Neuronal stem cell (in vitro differentiated cells): ENCODE data around the gene GOSR1.
"Not testable (repeated sequence)": the region's sequence is repeated elsewhere in the genome, so short reads cannot be mapped to it uniquely, and the experiment has no call there.

Experiments used
- DNase-seq: peaks from one replicate; pipeline ENCODE4 v3.0.0-alpha.2; 2013; ENCODE audit warnings: low spot score
- H2AFZ ChIP-seq: one replicate; pipeline ENCODE4 v1.6.1; 2013; ENCODE audit warnings: mild to moderate bottlenecking, low read length, inconsistent platforms
- H2AK5ac ChIP-seq: 2 replicates; pipeline ENCODE4 v1.6.1; 2013; ENCODE audit warnings: low read depth, mild to moderate bottlenecking, inconsistent platforms, low read length, moderate library complexity, mixed read lengths
- H2BK120ac ChIP-seq: 2 replicates; pipeline ENCODE4 v1.6.1; 2013; ENCODE audit warnings: low read depth, mild to moderate bottlenecking, inconsistent platforms, low read length, moderate library complexity, mixed read lengths
- H2BK12ac ChIP-seq: one replicate; pipeline ENCODE4 v1.6.1; 2013; ENCODE audit warnings: low read length, inconsistent platforms
- H2BK15ac ChIP-seq: 2 replicates; pipeline ENCODE4 v1.6.1; 2013; ENCODE audit warnings: mild to moderate bottlenecking, low read length, inconsistent platforms, mixed read lengths
- H2BK5ac ChIP-seq: one replicate; pipeline ENCODE4 v1.6.1; 2013; ENCODE audit warnings: inconsistent platforms, mild to moderate bottlenecking, low read length, moderate library complexity
- H3K14ac ChIP-seq: one replicate; pipeline ENCODE4 v1.6.1; 2013; ENCODE audit warnings: low read length, inconsistent platforms
- H3K18ac ChIP-seq: 2 replicates; pipeline ENCODE4 v1.6.1; 2013; ENCODE audit warnings: low read length, inconsistent platforms
- H3K23ac ChIP-seq: 2 replicates; pipeline ENCODE4 v1.6.1; 2013; ENCODE audit warnings: low read depth, mild to moderate bottlenecking, mixed read lengths, low read length, inconsistent platforms; ENCODE audit not compliant: poor library complexity
- H3K27ac ChIP-seq: replicated peaks from 3 replicates; pipeline ENCODE4 v1.5.1; 2013; ENCODE audit warnings: low read length, inconsistent platforms
- H3K27me3 ChIP-seq, 3 experiments: 2 replicates each; pipeline ENCODE4 v1.6.1; 2013; ENCODE audit warnings: low read length in 3 of 3, mild to moderate bottlenecking in 2 of 3, inconsistent platforms in 1 of 3, low read depth in 1 of 3, mixed read lengths in 1 of 3, moderate library complexity in 1 of 3; ENCODE audit not compliant: control insufficient read depth in 3 of 3, insufficient read depth in 3 of 3
- H3K36me3 ChIP-seq, 2 donors: replicated peaks in 1 of 2; 2 replicates each; pipeline ENCODE4 v1.6.1; 2013; ENCODE audit warnings: low read length in 2 of 2; ENCODE audit not compliant: control insufficient read depth in 2 of 2, insufficient read depth in 2 of 2
- H3K4ac ChIP-seq: 2 replicates; pipeline ENCODE4 v1.6.1; 2013; ENCODE audit warnings: inconsistent platforms, mild to moderate bottlenecking, low read length, moderate library complexity
- H3K4me1 ChIP-seq, 2 donors: 1 replicate in 1 of 2; 2 replicates in 1 of 2; pipeline ENCODE4 v1.6.1; 2013; ENCODE audit warnings: low read length in 2 of 2, low read depth in 1 of 2; ENCODE audit not compliant: control insufficient read depth in 2 of 2, insufficient read depth in 1 of 2
- H3K4me2 ChIP-seq: one replicate; pipeline ENCODE4 v1.6.1; 2013; ENCODE audit warnings: mild to moderate bottlenecking, low read length, inconsistent platforms; ENCODE audit not compliant: insufficient read depth, poor library complexity, severe bottlenecking
- H3K4me3 ChIP-seq, 2 donors: 2 replicates each; pipeline ENCODE4 v1.5.1; 2013; ENCODE audit warnings: low read length in 2 of 2, mild to moderate bottlenecking in 2 of 2, inconsistent platforms in 1 of 2, moderate library complexity in 1 of 2
- H3K79me1 ChIP-seq: one replicate; pipeline ENCODE4 v1.6.1; 2013; ENCODE audit warnings: low read depth, mild to moderate bottlenecking, inconsistent platforms, low read length, moderate library complexity
- H3K9ac ChIP-seq: one replicate; pipeline ENCODE4 v1.6.1; 2013; ENCODE audit warnings: mild to moderate bottlenecking, low read depth, low read length, inconsistent platforms; ENCODE audit not compliant: poor library complexity
- H3K9me3 ChIP-seq, 2 donors: replicated peaks in 1 of 2; 2 replicates each; pipeline versions ENCODE3 to v1.6.1; 2013; ENCODE audit warnings: low read length in 2 of 2, mild to moderate bottlenecking in 2 of 2, inconsistent platforms in 1 of 2, low read depth in 1 of 2, mixed read lengths in 1 of 2, moderate library complexity in 1 of 2; ENCODE audit not compliant: control insufficient read depth in 2 of 2, insufficient read depth in 1 of 2
- H4K8ac ChIP-seq: one replicate; pipeline ENCODE4 v1.6.1; 2013; ENCODE audit warnings: low read depth, mild to moderate bottlenecking, inconsistent platforms, low read length, moderate library complexity
- H4K91ac ChIP-seq: one replicate; pipeline ENCODE4 v1.6.1; 2013; ENCODE audit warnings: low read length, low read depth, mild to moderate bottlenecking, inconsistent platforms; ENCODE audit not compliant: poor library complexity
- WGBS, 2 donors: extraction: QIAGEN DNeasy Blood & Tissue Kit; methylation state at CpG; one replicate each; pipeline ENCODE4 v1.1.7; 2013; ENCODE audit warnings: missing lambda C conversion rate in 2 of 2, mixed read lengths in 1 of 2; ENCODE audit not compliant: insufficient read length in 2 of 2, insufficient replicate concordance in 1 of 2; ENCODE audit errors: extremely low coverage in 2 of 2; 5-methylcytosine and 5-hydroxymethylcytosine counted together

Gene GOSR1

DNA sequence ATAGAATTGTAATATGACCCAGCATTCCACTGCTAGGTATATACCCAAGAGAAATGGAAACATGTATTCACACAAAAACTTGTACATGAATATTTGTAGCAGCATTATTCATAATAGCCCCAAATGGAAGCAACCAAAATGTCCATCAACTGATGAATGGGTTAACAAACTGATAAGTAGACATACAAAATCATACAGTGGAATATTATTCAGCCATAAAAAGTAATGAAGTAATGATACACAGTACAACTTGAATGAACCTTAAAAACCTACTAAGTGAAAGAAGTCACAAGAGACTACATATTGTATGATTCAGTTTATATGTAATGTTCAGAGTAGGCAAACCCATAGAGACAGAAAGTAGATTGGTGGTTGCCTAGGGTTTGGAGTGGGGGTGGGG, 40.5 kb upstream of the GOSR1 start:
- H3K4ac ChIP-seq: no peak overlapping the region
- no peak overlapping the region for H3K27ac ChIP-seq
- H3K4me2 ChIP-seq: no peak overlapping the region
- no peak for DNase-seq
- H3K23ac ChIP-seq: no peak overlapping the region
- no peak overlapping the region for H4K91ac ChIP-seq
- no peak overlapping the region for H3K9ac ChIP-seq
- H3K4me3 ChIP-seq: no peak overlapping the region
- H3K18ac ChIP-seq: no peak overlapping the region
- H3K9me3 ChIP-seq: peaks cover 0 to 2% of the 10 kb centered on the region in 2 donors
- no peak overlapping the region for H2AFZ ChIP-seq
- H3K27me3 ChIP-seq: no peaks in the 10 kb centered on the region
- no peak overlapping the region for H2BK15ac ChIP-seq
- no peak overlapping the region for H2BK120ac ChIP-seq
- no peak overlapping the region for H3K14ac ChIP-seq
- H2BK5ac ChIP-seq: no peak overlapping the region
- H2AK5ac ChIP-seq: no peak overlapping the region
- H3K4me1 ChIP-seq: no peaks in the 10 kb centered on the region
- peaks cover 0 to 51% of the 10 kb centered on the region in 2 donors for H3K36me3 ChIP-seq
- no peak overlapping the region for H4K8ac ChIP-seq
- H3K79me1 ChIP-seq: no peaks in the 10 kb centered on the region
- no peak overlapping the region for H2BK12ac ChIP-seq

DNA sequence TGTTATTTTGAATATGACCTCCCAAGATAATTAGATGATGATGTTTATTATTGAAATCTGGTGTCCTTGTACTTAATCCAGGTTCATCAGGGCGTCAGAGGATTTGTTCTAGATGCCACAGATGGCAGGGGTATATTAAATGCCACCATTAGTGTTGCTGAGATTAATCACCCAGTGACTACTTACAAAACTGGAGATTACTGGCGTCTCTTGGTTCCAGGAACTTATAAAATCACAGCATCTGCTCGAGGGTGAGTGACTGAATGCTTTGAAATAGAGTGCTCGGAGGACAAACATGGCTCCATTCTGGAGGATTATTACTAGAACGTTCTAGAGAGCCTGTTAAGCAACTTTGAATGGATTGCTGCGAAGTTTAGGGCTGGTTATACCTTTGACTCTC, 33.5 kb upstream of the GOSR1 start:
- Histone ChIP-seq H2AFZ (no peak overlapping the region), H4K91ac (no peak overlapping the region), H3K27ac (no peak overlapping the region), H3K36me3 (peaks cover 5 to 38% of the 10 kb centered on the region in 2 donors), H3K4me2 (no peak overlapping the region), H3K4me3 (no peak overlapping the region), H3K4ac (no peak overlapping the region), H3K27me3 (no peaks in the 10 kb centered on the region), H3K79me1 (no peaks in the 10 kb centered on the region), H3K18ac (no peak overlapping the region), H3K9me3 (no peaks in the 10 kb centered on the region), H2BK120ac (no peak overlapping the region), H2BK15ac (no peak overlapping the region), H2BK5ac (no peak overlapping the region), H3K23ac (no peak overlapping the region), H2AK5ac (no peak overlapping the region), H4K8ac (no peak overlapping the region), H2BK12ac (no peak overlapping the region), H3K9ac (no peak overlapping the region), H3K14ac (no peak overlapping the region), H3K4me1 (no peaks in the 10 kb centered on the region)
- no peak for DNase-seq
- WGBS, 2 donors: no CpG with 5 or more reads among the region's 6 CpGs

DNA sequence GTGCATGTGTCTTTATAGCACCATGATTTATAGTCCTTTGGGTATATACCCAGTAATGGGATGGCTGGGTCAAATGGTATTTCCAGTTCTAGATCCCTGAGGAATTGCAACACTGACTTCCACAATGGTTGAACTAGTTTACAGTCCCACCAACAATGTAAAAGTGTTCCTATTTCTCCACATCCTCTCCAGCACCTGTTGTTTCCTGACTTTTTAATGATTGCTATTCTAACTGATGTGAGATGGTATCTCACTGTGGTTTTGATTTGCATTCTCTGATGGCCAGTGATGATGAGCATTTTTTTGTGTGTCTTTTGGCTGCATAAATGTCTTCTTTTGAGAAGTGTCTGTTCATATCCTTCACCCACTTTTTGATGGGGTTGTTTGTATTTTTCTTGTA, 30.6 kb upstream of the GOSR1 start:
- H2AFZ ChIP-seq, H4K8ac ChIP-seq, H2BK5ac ChIP-seq, H3K4me1 ChIP-seq, H2BK15ac ChIP-seq, H3K27me3 ChIP-seq, H3K9ac ChIP-seq, H3K27ac ChIP-seq, H3K4ac ChIP-seq, H3K4me2 ChIP-seq, H2AK5ac ChIP-seq, H3K4me3 ChIP-seq, H3K23ac ChIP-seq, DNase-seq, H4K91ac ChIP-seq, H3K14ac ChIP-seq, H3K18ac ChIP-seq, H3K9me3 ChIP-seq, H3K79me1 ChIP-seq, H2BK120ac ChIP-seq, H2BK12ac ChIP-seq: not testable (repeated sequence)
- H3K36me3 ChIP-seq: peaks cover 10 to 61% of the 10 kb centered on the region in 2 donors

DNA sequence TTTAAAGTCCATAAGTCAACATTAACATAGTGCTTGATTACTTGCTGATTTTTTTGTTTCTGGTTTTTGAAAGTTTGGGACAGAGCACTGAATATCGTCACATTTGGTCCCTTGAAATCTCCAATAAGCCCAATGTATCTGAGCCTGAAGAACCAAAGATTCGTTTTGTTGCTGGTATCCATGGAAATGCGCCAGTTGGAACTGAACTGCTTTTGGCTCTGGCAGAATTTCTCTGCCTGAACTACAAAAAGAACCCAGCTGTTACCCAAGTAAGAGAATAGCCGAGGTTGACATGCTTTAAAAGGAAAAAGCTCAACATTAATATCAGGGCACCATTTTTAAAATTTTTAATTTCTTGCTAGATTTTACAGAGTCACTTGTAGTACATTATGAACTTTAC, 27.7 kb upstream of the GOSR1 start:
- peaks cover 10 to 67% of the 10 kb centered on the region in 2 donors for H3K36me3 ChIP-seq
- H2AK5ac ChIP-seq: no peak overlapping the region
- H3K9ac ChIP-seq: no peak overlapping the region

More for the DNA sequence above, 27.7 kb upstream of the GOSR1 start:
- Histone ChIP-seq H2BK15ac (no peak overlapping the region), H3K4me3 (no peak overlapping the region), H3K9me3 (peaks cover 0 to 7% of the 10 kb centered on the region in 2 donors), H2AFZ (no peak overlapping the region), H3K4me2 (no peak overlapping the region), H3K4ac (no peak overlapping the region), H3K79me1 (no peaks in the 10 kb centered on the region), H4K91ac (no peak overlapping the region), H3K23ac (no peak overlapping the region), H2BK120ac (no peak overlapping the region), H3K18ac (no peak overlapping the region), H3K14ac (no peak overlapping the region), H3K27ac (no peak overlapping the region), H2BK5ac (no peak overlapping the region), H4K8ac (no peak overlapping the region), H3K27me3 (no peaks in the 10 kb centered on the region), H2BK12ac (no peak overlapping the region), H3K4me1 (no peaks in the 10 kb centered on the region)
- DNase-seq: no peak
- WGBS, 2 donors: no CpG with 5 or more reads among the region's 4 CpGs
